ENCODE measurements around the gene ABHD17A.

Gene ABHD17A

DNA sequence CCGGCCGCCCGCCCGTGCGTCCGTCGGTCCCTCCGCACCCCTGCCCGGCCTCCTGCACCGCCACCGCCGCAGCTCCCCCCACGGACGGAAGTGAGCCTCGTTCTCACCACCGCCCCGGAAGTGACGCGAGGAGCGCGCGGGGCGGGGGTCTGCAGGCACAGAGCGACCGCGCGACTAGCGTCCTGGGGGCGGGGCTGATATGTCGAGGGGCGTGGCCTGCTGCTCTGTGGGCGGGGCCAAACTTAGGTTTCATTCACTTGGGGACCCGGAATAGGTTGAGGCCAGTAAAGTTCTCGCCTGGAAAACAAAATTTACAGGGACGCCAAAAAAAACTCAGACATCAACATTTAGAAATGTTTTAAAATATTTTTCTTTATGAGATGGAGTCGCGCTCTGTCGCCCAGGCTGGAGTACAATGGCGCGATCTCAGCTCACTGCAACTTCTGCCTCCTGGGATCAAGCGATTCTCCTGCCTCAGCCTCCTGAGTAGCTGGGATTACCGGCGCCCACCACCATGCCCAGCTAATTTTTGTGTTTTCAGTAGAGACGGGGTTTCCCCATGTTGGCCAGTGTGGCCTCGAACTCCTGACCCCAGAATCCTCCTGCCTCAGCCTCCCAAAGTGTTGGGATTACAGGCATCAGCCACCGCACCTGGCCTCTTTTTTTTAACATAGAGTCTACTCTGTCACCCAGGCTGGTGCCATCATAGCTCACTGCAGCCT, at the start of gene ABHD17A:
Gene ABHD17A (minus strand): TSS at position 99 of the 722 bp plus-strand sequence. CDS start 3,930 bp downstream, outside the sequence.
- DNase-seq (ENCODE audit: low spot score) = peak; percentile 91

- DNase-seq (ENCODE audit: low spot score) = no peak
Observed at GRCh38 chr19:1933942-1934341, 48.6 kb upstream of the ABHD17A start.

DNA sequence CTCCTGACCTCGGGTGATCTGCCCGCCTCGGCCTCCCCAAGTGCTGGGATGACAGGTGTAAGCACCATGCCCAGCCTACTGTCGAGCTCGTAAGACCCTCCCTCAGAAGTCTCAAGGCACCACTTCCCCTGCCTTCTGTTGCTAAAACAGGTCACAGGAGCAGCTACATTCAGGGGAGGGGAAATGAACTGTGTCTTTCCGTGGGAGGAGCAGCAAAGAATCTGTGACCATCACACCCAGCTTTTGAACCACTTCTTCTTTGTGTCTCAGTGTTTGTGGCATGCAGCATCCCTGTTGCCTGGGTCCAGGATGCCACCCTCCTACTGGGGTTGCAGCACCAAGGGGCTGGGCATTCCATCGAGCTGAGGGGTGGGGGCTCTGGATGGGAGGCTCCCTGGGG, 47.9 kb upstream of the ABHD17A start:
- no peak for DNase-seq (ENCODE audit: low spot score)

GRCh38 chr19:1932395-1932794, 47.1 kb upstream of the ABHD17A start:
- DNase-seq (ENCODE audit: low spot score) = no peak

GRCh38 chr19:1931445-1931844, 46.1 kb upstream of the ABHD17A start:
- DNase-seq (ENCODE audit: low spot score) = no peak

- DNase-seq (ENCODE audit: low spot score) = peak; percentile 76
Observed at GRCh38 chr19:1929021-1929742, 43.9 kb upstream of the ABHD17A start.

DNA sequence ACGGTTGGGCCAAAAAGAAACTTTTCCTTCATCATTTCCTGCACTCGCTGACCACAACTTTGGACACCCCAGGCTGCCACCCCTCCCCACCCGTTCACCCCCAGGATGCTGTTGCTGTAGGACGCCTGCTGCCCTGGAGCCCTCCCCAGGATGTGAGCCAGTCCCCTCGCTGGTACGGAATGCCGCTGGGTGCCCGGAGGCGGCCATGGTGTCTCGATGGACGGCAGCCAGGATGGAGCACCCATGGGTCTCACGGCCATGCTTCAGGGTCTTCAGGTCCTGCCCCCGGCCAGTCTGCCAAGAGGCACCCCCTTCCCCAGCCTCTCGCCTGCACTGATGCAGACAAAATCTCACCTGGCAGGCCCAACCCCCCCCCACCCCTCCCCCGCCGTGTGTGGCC, 40.2 kb upstream of the ABHD17A start:
- DNase-seq (ENCODE audit: low spot score) = no peak

DNA sequence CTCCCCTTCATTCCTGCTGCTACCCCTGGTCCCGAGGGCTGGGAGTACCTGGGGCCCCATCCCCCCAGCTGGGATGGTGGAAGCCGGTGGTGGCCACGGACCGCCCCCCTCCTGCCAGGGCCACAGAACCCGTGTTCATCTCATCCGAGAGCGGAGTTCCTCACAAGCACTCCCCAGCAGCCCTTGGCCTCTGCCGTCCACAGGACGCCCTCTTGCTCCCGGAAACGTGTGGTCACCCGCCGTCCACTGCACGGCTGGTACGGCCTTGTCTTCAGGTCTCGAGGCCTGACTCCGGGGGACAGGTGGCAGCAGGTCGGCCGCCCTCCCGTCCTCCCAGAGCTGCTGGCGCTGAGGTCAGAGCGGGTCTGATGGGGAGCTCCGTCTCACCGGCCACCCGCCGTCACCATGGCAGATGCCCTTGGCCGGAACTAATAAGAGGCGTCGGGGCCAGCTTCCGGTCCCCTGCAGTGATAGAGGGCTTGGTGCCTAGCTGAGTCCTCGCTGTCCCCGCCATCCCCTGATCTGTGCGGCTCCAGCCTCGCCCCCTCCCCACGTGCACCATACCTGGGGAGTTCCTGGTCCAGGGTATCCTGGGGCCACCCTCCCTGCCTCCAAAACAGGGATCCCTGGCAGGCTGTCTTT, 39.1 kb upstream of the ABHD17A start:
- DNase-seq (ENCODE audit: low spot score) = no peak

DNA sequence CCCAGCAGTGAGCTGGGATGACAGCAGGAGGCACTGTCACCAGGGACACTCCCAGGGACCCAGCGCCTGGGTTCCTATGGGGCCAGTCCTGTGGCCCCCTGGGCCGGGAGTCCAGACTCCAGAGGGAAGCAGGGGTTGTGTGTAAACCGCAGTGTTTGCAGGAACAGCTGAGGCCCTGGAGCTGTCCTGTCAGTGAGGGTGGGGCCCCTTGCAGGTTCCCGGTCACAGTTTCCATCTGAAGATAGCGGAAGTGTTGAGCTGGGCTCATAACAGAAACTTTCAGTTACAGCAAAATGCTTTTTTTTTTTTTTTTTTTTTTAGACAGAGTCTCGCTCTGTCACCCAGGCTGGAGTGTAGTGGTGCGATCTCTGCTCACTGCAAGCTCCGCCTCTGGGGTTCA, 38.0 kb upstream of the ABHD17A start:
- DNase-seq (ENCODE audit: low spot score) = no peak

DNA sequence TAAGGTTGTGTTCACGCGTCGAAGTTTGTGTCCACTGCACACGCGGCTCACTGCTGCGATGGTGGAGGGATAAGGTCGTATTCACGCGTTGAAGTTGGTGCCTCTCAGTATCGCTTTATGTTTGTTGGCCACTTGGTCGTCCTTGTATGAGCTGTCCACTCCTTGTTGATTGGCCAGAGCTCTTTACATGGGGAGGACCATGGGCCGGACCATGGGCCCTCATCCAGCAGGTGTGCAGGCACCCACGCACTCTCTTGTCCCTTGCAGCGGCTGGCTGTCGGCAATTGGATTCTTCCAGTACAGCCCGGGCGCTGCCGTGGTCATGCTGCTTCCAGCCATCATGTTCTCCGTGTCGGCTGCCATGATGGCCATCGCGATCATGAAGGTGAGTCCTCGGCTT, 37.5 kb upstream of the ABHD17A start:
- DNase-seq (ENCODE audit: low spot score) = no peak

GRCh38 chr19:1921825-1922224, 36.5 kb upstream of the ABHD17A start:
- DNase-seq (ENCODE audit: low spot score) = no peak

- no peak for DNase-seq (ENCODE audit: low spot score)
Observed at GRCh38 chr19:1921326-1921725, 36.0 kb upstream of the ABHD17A start.

DNA sequence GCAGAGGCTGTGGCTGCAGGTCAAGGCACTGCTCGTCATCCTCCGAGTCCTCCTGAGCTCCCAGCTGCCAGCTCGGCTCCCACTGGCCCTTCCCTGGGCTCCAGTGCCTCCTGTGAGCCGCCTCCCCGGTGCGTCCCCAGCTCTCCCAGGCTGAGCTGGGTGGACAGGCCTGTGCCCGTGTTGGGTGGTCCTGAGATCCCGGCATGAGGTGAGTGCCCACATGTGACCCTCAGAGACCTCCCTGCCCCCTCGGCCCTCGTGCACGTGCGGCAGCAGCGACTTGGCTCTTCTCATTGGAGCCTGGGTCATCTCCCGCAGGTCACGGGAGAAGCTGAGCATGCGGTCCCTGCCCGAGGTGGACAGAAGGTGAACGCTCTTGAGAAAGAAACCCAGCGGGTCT, 35.3 kb upstream of the ABHD17A start:
- no peak for DNase-seq (ENCODE audit: low spot score)

DNA sequence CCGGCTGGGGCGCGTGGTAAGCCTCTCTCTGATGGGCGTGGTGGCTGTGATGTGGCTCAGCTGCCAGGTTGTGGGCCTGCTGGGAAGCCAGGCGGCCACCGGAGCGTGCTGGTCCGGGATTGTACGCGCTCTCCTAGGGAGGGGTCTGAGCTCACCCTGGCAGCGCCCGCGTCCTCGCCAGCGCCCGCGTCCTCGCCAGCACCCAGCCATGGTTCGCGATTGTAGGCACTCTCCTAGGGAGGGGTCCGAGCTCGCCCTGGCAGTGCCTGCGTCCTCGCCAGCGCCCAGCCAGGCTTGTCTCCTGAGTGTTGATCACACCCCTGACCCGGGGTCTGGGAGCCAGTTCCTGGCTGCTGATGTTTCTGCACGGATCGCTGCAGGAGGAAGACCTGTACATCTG, 33.7 kb upstream of the ABHD17A start:
- no peak for DNase-seq (ENCODE audit: low spot score)

DNA sequence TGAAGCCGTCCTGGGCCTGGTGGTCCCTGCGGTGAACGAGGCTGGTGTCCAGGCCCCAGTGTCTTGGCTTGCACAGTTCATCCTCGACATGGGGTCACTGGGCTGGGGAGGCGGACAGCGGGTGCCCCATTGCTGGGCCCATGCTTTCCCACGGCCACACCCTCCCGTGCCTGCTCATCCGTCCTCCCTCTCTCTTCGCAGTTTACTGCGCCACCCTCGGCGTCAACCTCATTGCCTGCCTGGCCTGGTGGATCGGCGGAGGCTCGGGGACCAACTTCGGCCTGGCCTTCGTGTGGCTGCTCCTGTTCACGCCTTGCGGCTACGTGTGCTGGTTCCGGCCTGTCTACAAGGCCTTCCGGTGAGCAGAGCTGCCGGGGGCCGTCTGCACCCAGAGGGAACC, 32.6 kb upstream of the ABHD17A start:
- no peak for DNase-seq (ENCODE audit: low spot score)

GRCh38 chr19:1917146-1917545, 31.9 kb upstream of the ABHD17A start:
- DNase-seq (ENCODE audit: low spot score) = no peak

DNA sequence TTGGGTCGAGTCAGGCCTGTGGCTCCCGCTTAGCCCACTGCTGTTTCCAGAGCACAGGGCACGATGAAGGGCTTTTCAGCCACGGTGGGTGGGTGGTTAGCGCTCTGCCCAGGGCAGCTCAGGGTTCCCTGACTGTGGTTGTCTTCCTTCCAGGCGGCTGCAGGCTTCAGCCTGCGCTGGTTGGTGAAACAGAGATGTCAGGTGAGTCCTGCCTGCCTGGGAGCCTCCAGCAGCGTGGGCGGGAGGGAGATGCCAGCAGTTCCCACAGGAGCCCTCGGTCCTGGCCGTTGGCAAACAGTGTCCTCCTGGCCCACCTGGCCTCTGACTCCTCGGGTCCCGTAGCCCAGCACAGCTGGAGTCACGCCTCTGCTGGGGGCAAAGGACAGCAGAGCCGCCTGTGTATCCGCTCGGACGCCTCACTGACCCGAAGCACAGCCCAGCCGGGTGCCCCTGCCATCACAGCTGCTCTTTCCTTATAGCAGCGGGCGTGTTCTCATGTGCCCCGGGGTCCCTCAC, 29.6 kb upstream of the ABHD17A start:
- no peak for DNase-seq (ENCODE audit: low spot score)

- no peak for DNase-seq (ENCODE audit: low spot score)
Observed at GRCh38 chr19:1913781-1914577, 28.7 kb upstream of the ABHD17A start.

GRCh38 chr19:1912760-1913505, 27.6 kb upstream of the ABHD17A start:
- DNase-seq (ENCODE audit: low spot score) = no peak

DNA sequence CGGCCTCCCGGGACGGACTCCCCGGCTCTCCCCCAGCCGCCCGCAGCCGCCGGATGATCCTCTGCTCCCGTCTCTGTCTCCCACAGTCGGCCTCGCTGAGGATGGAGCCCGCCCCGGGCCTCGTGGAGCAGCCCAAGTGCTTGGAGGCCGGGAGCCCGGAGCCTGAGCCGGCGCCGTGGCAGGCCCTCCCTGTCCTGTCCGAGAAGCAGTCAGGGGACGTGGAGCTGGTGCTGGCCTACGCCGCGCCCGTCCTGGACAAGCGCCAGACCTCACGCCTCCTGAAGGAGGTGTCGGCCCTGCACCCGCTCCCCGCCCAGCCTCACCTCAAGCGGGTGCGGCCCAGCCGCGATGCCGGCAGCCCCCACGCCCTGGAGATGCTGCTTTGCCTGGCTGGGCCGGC, 26.7 kb upstream of the ABHD17A start:
- DNase-seq (ENCODE audit: low spot score) = peak; percentile 33

GRCh38 chr19:1911098-1911497, 25.8 kb upstream of the ABHD17A start:
- DNase-seq (ENCODE audit: low spot score) = no peak

Measured in LoVo (cell line).